GM19035 (cell line): ENCODE data around the gene WDR5.
"Not testable (repeated sequence)": the region's sequence is repeated elsewhere in the genome, so short reads cannot be mapped to it uniquely, and the experiment has no call there.

Source experiments
- ATAC-seq: cut with Tn5 transposase; IDR thresholded peaks from one replicate; pipeline ENCODE4 v1.9.1; 2021; ENCODE audit not compliant: unreplicated experiment

The WDR5 gene

GRCh38 chr9:134135343-134136117 lies at the start of gene WDR5:
Gene WDR5 (plus strand): TSS chr9:134136082. CDS start chr9:134139878, 3,796 bp downstream.
- peak; percentile 76 for ATAC-seq

GRCh38 chr9:134088063-134088725 lies 47.7 kb upstream of the WDR5 start:
- no peak for ATAC-seq

DNA sequence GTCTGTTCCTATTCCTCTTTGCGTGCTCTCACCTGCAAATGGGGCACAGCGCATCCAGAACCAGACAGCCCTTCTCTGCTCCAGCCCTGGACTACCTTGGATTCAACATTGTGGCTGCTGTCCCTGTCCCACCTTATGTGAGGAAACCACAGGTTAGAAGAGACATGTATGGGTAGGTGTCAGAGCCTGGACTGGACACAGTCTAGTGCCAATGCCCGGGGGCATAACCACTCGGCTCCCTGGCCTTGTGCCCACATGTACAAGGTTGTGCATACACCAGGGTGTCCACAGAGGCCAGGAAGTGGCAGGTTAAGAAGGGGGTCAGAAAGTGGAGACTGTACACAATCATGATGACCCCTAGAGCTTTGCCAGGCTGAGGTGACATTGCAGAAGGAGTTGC lies 45.9 kb upstream of the WDR5 start:
- ATAC-seq = no peak

DNA sequence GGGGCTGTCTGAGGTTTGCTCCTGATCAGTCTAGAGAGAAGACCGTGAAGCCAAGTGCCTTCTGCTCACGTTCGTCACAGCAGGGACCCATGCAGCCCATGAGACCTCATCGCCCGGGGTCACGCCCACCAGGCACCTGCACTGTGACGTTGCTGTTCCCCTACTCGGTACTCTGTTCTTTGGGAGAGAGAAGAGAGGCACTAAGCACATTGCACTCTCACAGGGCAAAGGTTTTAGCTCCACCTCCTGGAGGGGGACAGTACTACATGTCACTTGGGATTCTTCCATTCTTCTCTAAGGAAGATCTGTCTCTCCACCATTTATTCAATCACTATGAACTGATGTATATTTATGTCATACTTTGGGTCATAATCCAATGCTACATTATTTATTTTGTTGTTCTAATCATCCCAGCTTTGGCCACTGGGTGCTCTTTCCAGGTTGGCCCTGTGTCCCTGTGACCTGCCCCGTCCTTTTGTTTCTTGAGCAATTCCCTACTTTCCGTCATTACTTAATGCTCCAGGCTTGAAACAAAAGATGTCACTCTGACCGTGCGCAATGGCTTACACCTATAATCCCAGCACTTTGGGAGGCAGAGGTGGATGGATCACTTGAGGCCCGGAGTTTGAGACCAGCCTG lies 36.6 kb upstream of the WDR5 start:
- ATAC-seq = no peak

GRCh38 chr9:134100040-134100439 lies 35.8 kb upstream of the WDR5 start:
- no peak for ATAC-seq

GRCh38 chr9:134101133-134101532 lies 34.7 kb upstream of the WDR5 start:
- ATAC-seq = not testable (repeated sequence)

DNA sequence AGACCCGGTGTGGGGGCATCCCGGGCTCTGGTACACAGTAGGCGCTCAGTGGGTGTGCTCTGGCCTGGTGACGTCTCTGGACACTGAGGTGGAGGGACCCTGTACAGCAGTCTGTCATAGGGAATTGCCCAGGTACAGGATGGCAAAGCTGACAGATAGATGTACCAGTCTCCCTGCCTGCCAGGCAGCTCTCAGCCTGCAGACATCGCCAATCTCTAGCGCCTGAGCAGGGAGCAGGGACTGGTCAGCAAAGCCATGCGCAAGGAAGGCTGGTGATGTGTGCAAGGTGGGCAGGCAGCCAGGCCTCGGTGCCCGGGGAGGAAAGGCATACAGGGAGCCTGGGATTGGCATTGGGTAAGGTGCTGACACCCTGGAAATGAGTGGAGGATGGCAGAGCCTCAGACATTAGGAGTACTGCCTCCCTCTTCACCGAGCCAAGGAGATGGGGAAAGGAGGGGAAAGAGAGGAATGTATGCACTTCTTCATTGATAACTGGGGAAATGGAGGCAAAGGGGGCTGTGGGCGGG lies 34.2 kb upstream of the WDR5 start:
- ATAC-seq = no peak

DNA sequence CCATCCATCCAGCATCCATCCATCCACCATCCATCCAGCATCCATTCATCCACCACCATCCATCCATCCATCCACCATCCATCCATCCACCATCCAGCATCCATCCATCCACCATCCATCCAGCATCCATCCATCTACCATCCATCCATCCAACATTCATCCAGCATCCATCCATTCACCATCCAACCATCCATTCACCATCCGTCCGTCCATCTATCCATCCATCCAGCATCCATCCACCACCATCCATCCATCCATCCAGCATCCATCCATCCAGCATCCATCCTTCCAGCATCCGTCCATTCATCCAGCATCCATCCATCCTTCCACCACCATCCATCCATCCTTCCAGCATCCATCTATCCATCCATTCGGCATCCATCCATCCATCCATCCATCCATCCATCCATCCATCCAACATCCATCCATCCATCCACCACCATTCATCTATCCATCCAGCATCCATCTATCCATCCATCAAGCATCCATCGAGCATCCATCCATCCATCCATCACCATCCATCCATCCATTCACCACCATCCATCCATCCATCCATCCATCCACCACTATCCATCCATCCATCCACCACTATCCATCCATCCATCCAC lies 32.4 kb upstream of the WDR5 start:
- ATAC-seq = no peak

GRCh38 chr9:134111064-134111463 lies 24.8 kb upstream of the WDR5 start:
- ATAC-seq = no peak

GRCh38 chr9:134112561-134112960 lies 23.3 kb upstream of the WDR5 start:
- no peak for ATAC-seq

GRCh38 chr9:134118972-134119371 lies 16.9 kb upstream of the WDR5 start:
- ATAC-seq = not testable (repeated sequence)

- ATAC-seq = no peak
Measured at GRCh38 chr9:134123764-134124128, 12.1 kb upstream of the WDR5 start.

DNA sequence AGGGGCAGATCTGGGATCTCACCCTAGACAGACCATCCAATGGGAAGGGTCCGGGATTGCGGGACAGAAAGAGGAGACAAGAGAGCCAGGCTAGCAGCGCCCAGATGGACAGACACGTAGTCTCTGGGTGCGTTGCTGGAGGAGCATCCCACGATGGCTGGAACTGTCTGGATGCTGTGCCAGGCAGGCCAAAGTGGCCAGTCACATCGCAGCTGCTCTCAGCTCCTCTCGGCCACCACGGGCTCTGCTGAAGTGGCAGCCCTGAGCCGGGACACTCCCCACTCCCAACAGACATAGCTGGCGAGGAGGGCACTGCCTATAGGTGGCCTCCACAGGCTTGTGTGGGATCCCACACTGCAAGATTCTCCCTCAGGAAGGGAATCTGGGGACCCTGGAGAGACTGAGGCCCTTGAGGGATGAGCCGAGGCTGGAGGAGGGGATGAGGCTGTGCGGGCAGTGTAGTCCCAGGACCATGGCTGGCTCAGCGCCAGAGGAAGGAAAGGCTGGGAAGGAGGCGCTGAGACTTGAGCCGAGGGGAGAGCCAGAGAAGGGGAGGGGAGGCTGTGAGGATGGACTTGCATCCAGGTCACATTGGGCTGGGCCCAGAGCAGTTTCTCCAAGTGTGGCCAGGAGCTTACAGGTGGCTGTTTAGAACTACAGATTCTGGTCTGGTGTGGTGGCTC lies 10.3 kb upstream of the WDR5 start:
- ATAC-seq = no peak

DNA sequence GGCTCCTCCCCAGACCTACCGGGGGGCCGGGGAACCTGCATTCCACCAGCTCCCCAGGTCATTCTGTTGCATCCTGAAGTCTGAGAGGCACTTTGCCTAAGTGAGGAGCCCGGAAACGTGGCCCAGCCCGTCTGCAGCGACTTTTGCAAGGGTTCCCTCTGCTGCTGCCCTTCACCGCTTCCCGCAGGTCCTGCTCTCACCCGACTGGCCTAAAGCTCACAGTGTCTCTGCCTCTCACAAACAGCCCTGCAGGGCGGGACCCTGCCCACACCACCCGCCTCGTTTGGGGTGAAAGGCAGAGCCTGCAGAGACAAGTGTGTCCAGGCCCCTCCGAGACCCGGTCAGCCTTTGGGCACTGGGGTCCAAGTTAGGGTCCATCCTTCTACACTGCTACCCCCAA lies 9.5 kb upstream of the WDR5 start:
- no peak for ATAC-seq

- no peak for ATAC-seq
Measured at GRCh38 chr9:134127065-134127580, 8.8 kb upstream of the WDR5 start.

GRCh38 chr9:134127616-134128015 lies 8.3 kb upstream of the WDR5 start:
- ATAC-seq = no peak

DNA sequence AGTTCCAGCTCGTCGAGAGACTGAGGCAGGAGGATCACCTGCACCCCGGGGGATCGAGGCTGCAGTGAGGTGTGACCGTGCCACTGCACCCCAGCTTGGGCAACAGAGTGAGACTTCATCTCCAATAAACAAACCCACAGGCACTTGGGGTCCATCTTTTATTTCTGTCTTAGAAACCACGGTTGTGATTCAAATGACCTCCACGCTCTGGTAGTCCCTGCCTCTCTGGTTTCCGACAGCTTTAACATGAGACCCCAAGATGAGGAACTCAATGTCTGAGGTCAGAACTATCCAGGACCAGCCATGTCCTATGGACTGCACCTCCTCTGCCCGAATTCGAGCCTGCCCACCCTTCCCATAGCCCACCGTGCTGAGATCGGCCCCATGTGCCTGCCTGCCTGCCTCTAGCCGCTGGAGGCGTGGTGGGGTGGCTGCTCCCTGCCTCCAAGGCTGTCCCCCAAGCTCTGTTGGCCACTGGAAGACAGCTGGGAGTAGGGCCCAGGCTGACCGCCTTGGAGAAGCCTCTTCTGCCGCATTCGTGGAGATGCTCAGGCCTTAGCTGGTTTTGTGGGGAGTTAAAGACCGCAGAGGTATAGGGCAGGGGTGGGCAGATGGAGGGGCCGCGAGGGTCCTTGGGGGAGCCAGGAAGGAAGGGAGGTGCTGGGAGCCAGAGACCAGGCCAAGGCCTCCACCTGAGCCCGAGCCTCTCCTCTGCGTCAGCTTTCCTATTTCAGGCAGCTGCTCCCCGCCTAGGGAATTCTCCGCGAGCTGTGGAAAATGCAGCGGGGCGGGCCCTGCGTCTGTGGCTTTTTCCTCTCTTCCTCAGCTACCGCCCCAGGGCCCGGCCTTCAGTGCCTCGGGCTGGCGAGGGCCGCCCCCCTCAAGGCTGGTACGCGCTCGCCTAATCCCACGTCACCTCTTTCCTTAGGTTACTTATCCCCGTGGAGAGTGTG lies 6.9 kb upstream of the WDR5 start:
- no peak for ATAC-seq

DNA sequence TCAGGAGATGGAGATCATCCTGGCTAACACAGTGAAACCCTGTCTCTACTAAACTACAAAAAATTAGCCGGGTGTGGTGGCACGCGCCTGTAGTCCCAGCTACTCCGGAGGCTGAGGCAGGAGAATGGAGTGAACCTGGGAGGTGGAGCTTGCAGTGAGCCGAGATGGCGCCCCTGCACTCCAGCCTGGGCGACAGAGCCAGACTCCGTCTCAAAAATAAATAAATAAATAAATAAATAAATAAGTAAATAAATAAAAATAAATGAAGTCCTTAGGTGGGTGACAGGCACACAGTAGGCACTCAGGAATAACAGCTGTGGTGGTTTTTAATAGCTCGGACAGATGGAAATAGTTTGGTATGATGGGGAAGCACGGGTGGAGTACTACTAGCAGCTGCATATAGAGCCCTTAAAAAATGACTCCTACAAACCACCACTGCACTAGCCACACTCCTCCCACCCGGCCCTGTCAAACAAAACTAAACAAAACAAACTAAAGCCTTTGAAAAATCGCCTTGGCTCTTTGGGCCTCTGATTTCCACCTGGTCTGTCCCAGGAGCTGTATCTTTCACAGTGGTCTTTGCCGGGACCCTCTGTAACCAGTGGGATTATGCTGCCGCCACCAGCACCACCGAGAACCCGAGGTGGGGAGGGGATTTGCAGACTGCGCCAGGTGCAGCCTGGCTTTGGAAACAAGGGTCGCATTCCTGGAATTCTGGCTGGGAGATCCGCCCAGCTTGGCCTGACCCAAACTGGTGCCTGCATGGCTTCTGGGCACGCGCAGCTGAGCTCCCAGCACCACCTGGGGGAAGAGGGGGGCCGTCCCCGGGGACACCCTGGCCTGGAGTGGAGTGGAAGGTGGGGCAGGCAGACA lies 5.1 kb upstream of the WDR5 start:
- ATAC-seq = no peak
